Measurements from ENCODE around the gene TMEM169.

GRCh38 chr2:216114714-216115531, 33.2 kb downstream of the TMEM169 start:
- peak; percentile 49 to 98 (median 89) for TF ChIP-seq CTCF (IDR thresholded peaks at IDR 0.05)
- peak in 1 of 2 donors; percentile 74 for TF ChIP-seq POLR2A (IDR thresholded peaks at IDR 0.05)

All from thyroid gland (tissue), 4 donors.